GM21723 (cell line): ENCODE measurements around the gene EPB41L2.

Experiments
- ATAC-seq: cut with Tn5 transposase; IDR thresholded peaks from one replicate; pipeline ENCODE4 v1.9.1; 2021; ENCODE audit warnings: mild to moderate bottlenecking, moderate library complexity; ENCODE audit not compliant: unreplicated experiment

EPB41L2 gene

GRCh38 chr6:130980310-130981032, 82.6 kb downstream of the EPB41L2 start:
- ATAC-seq: no peak

DNA sequence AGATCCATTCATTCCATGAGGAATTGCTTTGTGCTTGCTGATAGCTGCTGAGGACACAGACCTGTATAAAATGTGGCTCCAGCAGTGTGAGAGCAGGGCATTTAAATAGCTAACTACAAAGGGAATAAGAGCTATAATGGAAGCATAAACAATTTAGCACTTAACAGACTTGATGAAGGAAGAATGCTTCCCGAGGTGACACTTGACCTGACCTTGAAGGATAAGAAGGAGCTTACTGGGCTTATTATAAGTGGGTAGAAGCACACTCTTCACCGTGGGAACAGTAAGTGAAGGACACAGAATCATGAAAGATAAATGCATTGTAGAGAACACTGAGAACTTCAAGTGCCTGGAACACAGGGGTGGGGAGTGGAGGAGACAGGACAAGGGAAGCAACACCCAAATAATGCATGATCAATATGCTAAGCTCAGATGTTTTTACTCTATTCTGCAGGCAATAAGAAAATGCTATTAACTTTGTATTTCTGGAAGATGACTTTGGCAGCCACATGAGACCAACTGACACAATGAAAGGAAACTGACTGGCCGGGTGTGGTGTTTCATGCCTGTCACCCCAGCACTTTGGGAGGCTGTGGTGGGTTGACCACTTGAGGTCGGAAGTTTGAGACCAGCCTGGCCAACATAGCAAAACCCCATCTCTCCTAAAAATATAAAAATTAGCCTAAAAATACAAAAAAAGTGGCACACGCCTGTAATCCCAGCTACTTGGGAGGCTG, 84.2 kb downstream of the EPB41L2 start:
- no peak for ATAC-seq

DNA sequence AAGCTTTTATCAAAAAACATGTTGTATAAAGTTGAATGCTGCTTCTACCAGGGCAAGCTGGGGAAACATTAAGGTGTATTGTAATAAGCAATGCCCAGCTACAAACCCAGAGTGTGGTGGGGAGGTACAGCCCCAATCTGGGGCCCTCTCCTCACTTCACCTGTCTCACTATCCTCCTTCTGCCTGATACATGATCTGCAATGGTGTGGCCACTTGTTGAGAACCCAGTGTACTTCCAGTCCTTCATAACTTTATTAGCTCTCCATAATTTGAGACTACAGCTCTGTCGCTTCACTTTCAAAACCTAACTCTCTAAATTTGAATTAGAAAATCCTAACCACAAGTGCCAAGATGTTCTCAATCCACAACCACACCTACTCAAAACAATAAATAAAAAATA, 84.9 kb downstream of the EPB41L2 start:
- no peak for ATAC-seq

DNA sequence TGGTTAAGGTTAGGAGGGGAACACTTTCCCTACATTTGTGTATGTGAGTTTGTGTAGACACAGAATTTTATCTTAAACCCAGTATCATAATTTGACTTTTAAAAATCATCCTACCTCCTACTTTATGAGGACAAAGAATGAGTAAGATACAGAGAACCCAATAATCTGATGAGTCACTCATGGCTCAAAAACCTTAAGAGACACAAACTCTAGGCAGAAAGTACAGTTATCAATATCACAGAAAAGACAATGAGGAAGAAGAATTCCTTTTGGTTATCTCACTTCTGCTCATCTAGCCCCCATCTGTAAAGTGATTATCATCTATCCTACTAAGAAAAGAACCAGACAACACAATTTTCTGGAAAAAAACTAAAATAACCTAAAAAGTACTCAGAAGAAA, 87.7 kb downstream of the EPB41L2 start:
- ATAC-seq: no peak

DNA sequence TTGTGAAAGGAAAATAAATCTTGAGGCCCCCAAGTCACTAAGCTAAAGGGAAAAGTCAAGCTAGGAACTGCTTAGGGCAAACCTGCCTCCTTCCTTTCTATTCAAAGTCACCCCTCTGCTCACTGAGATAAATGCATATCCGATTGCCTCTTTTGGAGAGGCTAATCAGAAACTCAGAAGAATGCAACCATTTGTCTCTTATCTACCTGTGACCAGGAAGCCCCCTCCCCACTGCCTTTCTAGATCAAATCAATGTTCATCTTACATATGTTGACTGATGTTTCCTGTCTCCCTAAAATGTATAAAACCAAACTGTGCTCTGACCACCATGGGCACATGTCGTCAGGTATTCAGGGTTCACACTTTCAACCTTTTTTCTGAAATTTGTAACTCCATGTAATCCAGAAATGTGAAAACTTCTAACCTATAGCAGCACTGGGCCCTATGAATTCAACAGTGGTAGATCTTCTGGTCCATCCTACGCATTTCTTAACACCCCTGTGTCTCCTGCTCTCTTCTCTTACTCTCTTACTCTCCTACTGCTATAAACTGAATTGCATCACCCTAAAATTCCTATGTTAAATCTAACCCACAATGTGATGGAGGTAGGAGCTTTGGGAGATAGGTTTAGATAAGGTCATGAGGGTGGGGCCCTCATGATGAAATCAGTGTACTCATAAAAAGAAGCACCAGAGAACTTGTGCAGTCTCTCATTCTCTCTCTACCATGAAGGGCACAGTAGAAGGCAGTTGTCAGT, 89.3 kb downstream of the EPB41L2 start:
- ATAC-seq: no peak

- ATAC-seq: no peak
Measured at GRCh38 chr6:130971504-130971903, 91.5 kb downstream of the EPB41L2 start.

GRCh38 chr6:130970839-130971410, 92.1 kb downstream of the EPB41L2 start:
- no peak for ATAC-seq

- no peak for ATAC-seq
Measured at GRCh38 chr6:130969791-130970491, 93.1 kb downstream of the EPB41L2 start.

DNA sequence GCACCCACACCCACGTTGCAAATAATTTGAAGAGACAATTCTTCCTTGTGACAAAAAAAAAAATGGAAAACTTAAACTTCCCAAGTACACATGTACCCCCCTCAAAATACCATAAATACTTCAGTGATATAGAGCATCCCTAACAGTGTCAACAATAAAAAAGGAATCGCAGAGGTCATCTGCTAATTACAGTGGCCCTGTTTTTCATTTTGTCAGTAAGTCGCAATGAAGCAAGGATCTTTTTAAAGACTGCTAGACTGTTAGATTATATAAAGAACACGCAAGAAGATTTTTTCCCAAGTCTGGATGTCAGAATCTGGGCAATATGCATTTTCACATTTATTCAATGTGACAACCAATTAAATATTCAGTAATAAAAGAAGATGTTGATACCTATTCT, 93.9 kb downstream of the EPB41L2 start:
- no peak for ATAC-seq

DNA sequence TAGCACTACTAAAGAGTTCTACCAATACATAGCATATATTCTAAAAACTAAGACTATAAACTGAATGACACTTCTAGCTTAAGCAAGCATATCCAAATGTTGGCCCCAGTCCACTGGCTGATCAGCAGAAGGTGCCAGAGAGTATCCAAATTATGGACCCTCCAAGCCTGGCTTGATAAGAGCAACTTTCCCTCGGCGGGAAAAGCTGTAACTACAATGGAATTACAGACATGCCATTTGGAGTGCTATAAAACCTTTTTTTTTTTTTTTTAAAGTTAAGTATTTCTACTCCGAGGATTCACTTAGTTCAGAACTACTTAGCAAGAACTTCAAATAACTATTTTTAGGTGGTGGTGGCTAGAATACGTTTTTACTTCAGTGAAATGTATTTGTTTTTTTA, 94.6 kb downstream of the EPB41L2 start:
- ATAC-seq: no peak

DNA sequence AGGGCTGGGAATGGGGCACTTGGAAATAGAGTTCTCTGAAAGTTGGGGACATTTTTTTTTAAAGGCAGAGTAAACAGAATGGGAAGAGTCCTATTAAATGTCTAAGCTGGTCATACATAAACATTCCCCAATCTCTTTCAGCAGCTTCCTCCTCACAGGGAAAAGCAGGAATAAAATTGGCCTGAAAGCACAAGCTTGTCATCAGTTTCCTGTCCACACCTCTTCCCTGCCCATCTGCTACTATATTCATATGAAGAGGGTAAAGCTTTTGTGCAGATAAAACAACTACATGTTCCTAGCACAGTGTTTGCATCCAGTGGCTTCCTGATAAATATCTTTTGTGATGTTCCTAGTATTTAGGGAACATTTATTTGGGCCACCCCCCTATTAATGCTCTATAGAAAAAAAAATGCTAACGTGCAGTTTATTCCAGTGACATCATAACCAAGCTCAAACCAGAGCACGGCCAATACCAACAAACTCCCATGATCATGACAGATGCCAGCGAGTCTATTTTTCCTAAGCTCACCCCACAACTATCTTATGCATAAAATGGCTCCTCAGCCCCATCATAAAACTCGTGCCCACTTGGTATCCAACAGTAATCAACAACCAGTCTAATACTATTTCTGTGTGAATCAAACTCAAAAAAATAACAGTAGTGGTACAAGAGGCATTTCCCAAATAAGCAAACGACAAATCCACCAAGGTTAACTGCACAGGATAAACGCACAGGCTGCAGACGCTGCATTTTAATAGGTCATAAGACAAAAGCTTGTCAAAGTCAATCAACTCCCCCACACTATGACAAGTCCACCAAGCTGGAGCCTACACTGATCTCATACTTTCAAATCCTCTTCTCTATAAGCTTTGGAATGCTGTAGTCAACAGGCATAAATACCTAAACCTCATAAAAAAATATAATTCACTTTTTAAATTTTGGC, 95.3 kb downstream of the EPB41L2 start:
- ATAC-seq: no peak

- no peak for ATAC-seq
Measured at GRCh38 chr6:130966344-130966980, 96.6 kb downstream of the EPB41L2 start.

DNA sequence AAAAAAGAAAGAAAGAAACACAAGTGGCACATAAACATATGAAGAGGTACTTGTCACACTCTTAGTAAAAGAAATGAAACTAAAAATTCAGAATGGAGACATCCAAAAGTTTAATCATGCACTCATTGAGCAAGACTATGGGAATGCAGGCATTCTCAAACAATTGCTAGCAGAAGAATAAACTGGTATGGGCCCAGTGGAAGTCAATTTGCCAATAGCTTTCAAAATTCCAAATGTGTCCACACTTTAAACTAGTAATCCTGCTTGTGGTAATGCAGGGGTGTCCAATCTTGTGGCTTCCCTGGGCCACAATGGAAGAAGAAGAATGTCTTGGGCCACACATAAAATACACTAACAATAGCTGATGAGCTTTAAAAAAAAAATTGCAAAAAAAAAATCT, 97.4 kb downstream of the EPB41L2 start:
- ATAC-seq: no peak

DNA sequence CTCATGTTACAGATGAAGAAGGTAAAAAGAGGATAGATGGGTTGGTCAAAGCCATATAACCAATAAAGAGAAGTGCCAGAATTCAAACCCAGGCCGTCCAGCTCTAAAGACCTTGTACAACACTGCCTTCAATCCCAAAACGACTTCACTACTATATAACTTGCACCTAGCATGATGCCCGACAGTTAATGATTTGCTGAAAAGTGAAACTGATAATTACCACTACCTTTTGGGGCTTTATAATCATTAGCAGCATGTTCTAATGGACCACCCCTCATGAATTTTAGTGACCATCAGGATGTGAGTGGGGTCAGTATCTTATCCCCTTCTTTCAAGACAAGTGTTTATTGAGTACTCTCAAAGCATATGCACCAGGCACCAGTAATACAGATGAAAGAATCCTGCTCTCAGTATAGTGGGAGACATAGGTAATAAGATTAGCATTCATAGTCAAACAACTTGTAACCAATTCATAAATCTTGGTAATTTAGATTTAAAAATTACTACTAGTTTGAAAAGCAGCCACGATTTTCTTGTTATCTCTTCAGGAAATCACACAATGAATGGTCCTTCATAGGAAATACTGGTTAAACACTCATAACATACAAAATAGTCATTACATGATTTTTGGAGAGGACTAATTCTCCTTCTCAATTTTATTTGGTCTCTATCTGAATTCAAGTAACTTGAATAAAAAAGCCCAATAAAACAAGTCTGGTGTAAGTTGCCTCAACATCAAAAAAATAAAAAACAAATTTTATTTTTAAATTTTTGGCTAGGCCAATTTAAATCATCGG, 98.0 kb downstream of the EPB41L2 start:
- no peak for ATAC-seq

DNA sequence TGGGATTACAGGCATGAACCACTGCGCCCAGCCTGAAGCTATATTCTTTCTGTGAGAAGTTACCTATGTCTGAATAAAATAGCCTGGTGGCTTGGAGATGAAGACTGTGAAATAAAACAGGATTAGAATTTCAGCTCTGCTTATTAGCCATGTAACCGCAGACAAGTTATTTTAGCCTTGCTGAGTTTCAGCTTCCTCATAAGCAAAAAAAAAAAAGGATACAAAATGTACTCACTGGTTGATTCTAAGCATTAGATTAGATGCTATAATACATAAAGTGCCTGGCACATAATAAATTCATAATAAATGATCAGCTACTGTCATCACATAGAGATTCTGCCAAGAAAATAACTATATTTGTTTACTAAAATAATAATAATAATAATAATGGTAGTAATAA, 98.8 kb downstream of the EPB41L2 start:
- ATAC-seq: no peak

GRCh38 chr6:130962966-130963365, 100.1 kb downstream of the EPB41L2 start:
- ATAC-seq: no peak

DNA sequence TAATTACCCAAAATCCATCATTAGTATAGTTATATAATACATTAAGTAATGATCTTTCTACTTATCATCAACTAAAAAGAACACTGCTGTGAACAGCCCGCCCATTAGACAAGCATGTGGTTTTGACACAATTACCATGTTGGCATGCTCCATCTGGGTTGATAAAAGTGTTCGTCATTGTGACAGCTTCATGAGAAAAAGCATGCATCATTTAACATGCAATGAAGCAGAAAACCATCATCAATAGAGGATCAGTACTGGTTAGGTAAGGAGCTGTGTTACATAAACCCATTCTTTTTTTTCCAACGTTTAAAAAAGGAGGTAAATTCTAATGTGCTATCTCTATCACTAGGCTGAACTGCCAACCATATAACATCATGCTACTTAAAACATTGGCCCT, 101.9 kb downstream of the EPB41L2 start:
- no peak for ATAC-seq

- ATAC-seq: no peak
Measured at GRCh38 chr6:130959951-130960350, 103.1 kb downstream of the EPB41L2 start.
